ENCODE measurements around the gene MAPKBP1.

DNA sequence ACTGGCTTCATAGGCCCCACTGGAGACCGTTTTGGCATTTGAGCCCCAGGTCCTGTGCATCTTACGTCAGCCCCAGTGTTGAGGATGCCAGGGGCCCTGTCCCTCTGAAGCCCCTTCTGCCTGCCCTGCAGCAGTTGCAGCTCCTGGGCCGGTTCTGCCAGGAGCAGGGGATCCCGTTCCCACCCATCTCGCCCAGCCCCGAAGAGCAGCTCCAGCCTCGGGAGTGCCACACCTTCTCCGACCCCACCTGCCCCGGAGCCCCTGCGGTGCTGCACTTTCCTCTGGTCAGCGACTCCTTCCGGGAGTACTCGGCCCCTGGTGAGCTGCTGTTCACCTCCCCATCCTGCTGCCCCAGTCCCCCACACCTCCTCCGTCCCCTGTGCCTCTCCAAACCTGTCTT, 72.9 kb downstream of the MAPKBP1 start:
- no peak for TF ChIP-seq POLR2A (IDR thresholded peaks at IDR 0.05)
- TF ChIP-seq, protein P1, sequence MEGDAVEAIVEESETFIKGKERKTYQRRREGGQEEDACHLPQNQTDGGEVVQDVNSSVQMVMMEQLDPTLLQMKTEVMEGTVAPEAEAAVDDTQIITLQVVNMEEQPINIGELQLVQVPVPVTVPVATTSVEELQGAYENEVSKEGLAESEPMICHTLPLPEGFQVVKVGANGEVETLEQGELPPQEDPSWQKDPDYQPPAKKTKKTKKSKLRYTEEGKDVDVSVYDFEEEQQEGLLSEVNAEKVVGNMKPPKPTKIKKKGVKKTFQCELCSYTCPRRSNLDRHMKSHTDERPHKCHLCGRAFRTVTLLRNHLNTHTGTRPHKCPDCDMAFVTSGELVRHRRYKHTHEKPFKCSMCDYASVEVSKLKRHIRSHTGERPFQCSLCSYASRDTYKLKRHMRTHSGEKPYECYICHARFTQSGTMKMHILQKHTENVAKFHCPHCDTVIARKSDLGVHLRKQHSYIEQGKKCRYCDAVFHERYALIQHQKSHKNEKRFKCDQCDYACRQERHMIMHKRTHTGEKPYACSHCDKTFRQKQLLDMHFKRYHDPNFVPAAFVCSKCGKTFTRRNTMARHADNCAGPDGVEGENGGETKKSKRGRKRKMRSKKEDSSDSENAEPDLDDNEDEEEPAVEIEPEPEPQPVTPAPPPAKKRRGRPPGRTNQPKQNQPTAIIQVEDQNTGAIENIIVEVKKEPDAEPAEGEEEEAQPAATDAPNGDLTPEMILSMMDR (IDR thresholded peaks at IDR 0.05): no peak
